ENCODE results near the gene SHISAL2B. TPM values are rescaled to one million over a fixed set of nuclear protein-coding genes. Genes with fewer than 3 reads are reported as not detected.
"Not testable (repeated sequence)": the region's sequence is repeated elsewhere in the genome, so short reads cannot be mapped to it uniquely, and the experiment has no call there.

The SHISAL2B gene
- polyA plus RNA-seq, 3 donors, result not detected

GRCh38 chr5:64655596-64655995, 34.7 kb upstream of the SHISAL2B start:
- no peaks in the 10 kb centered on the region for H3K36me3 Mint-ChIP-seq
- intact Hi-C loops (cut with micrococcal nuclease), result no loop called here
- H3K9me3 Mint-ChIP-seq, result peaks cover 8 to 24% (median 15%) of the 10 kb centered on the region in 7 donors
- H3K27ac Mint-ChIP-seq, result peak overlapping the region in 1 of 7 donors; percentile 15
- Histone ChIP-seq H3K9me3 (replicated peaks in 1 of 2; ENCODE audit: control insufficient read depth in 1 of 2, insufficient read depth in 1 of 2, low read length in 2 of 2) (peaks cover 0 to 8% of the 10 kb centered on the region in 2 donors), H3K27ac (ENCODE audit: low read depth in 1 of 2, low read length in 2 of 2) (no peak overlapping the region), H3K79me2 (ENCODE audit: insufficient read depth, low read length) (no peaks in the 10 kb centered on the region), H3K4me2 (replicated peaks; ENCODE audit: extremely low read depth, low read length, poor library complexity, severe bottlenecking) (no peak overlapping the region), H4K20me1 (ENCODE audit: insufficient read depth, low read length) (no peaks in the 10 kb centered on the region), H3K4me1 (ENCODE audit: control insufficient read depth in 1 of 2, insufficient read depth in 2 of 2, low read length in 2 of 2) (no peaks in the 10 kb centered on the region), H3K4me3 (replicated peaks in 1 of 3; ENCODE audit: low read depth in 2 of 3, low read length in 3 of 3) (no peak overlapping the region), H3K27me3 (ENCODE audit: control insufficient read depth in 2 of 2, insufficient read depth in 2 of 2, low read length in 2 of 2) (no peaks in the 10 kb centered on the region), H2AFZ (ENCODE audit: insufficient read depth, low read depth, low read length, poor library complexity, severe bottlenecking) (no peak overlapping the region), H3K36me3 (replicated peaks in 1 of 2; ENCODE audit: control insufficient read depth in 1 of 2, insufficient read depth in 2 of 2, low read length in 2 of 2) (no peaks in the 10 kb centered on the region), H3K9ac (ENCODE audit: insufficient read depth, low read length, poor library complexity, severe bottlenecking) (no peak overlapping the region)
- no peak for TF ChIP-seq CTCF (IDR thresholded peaks at IDR 0.05)
- H3K4me1 Mint-ChIP-seq, result no peaks in the 10 kb centered on the region
- no CpG with 5 or more reads among the region's 1 CpG for WGBS (ENCODE audit: insufficient coverage)
- H3K27me3 Mint-ChIP-seq (ENCODE audit: low read depth in 3 of 3), result peaks cover 0 to 2% (median 2%) of the 10 kb centered on the region in 3 donors
- H3K4me3 Mint-ChIP-seq, result no peak overlapping the region
- no peak for DNase-seq

DNA sequence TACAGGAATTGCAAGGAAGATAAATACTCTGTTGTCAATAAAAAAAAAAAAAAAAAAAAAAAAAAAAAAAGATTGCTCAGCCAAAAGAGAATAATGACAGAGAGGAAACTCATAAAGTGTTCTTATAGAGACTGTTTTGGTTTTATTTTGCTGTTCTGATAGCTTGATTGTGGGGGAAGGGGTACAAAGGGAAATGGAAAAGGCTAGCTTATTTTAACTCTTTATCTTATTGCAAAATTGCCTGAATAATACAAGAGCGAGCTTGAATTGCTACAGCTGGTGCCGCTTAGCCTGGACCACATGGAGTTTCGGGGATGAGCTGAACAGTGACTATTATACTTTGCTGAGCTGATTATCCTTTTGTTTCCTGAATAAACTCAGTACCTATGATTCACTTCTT, 31.0 kb upstream of the SHISAL2B start:
- H3K4me1 ChIP-seq (ENCODE audit: control insufficient read depth in 1 of 2, insufficient read depth in 2 of 2, low read length in 2 of 2), result no peaks in the 10 kb centered on the region
- TF ChIP-seq CTCF (IDR thresholded peaks at IDR 0.05), result no peak
- intact Hi-C loops (cut with micrococcal nuclease), result no loop called here
- no peak overlapping the region for H3K9ac ChIP-seq (ENCODE audit: insufficient read depth, low read length, poor library complexity, severe bottlenecking)
- H2AFZ ChIP-seq (ENCODE audit: insufficient read depth, low read depth, low read length, poor library complexity, severe bottlenecking), result no peak overlapping the region
- H3K4me2 ChIP-seq (replicated peaks; ENCODE audit: extremely low read depth, low read length, poor library complexity, severe bottlenecking), result no peak overlapping the region
- Mint-ChIP-seq H3K27me3 (ENCODE audit: low read depth in 3 of 3) (peaks cover 0 to 6% (median 3%) of the 10 kb centered on the region in 3 donors), H3K9me3 (peaks cover 5 to 15% (median 10%) of the 10 kb centered on the region in 7 donors), H3K4me3 (no peak overlapping the region), H3K36me3 (no peaks in the 10 kb centered on the region), H3K27ac (no peak overlapping the region), H3K4me1 (no peaks in the 10 kb centered on the region)
- WGBS (ENCODE audit: insufficient coverage), result no CpG with 5 or more reads among the region's 3 CpGs
- no peaks in the 10 kb centered on the region for H3K79me2 ChIP-seq (ENCODE audit: insufficient read depth, low read length)
- DNase-seq, result no peak
- peaks cover 0 to 3% of the 10 kb centered on the region in 2 donors for H3K9me3 ChIP-seq (replicated peaks in 1 of 2; ENCODE audit: control insufficient read depth in 1 of 2, insufficient read depth in 1 of 2, low read length in 2 of 2)
- no peak overlapping the region for H3K27ac ChIP-seq (ENCODE audit: low read depth in 1 of 2, low read length in 2 of 2)
- no peaks in the 10 kb centered on the region for H3K27me3 ChIP-seq (ENCODE audit: control insufficient read depth in 2 of 2, insufficient read depth in 2 of 2, low read length in 2 of 2)
- no peak overlapping the region for H3K4me3 ChIP-seq (replicated peaks in 1 of 3; ENCODE audit: low read depth in 2 of 3, low read length in 3 of 3)
- H3K36me3 ChIP-seq (replicated peaks in 1 of 2; ENCODE audit: control insufficient read depth in 1 of 2, insufficient read depth in 2 of 2, low read length in 2 of 2), result no peaks in the 10 kb centered on the region
- H4K20me1 ChIP-seq (ENCODE audit: insufficient read depth, low read length), result no peaks in the 10 kb centered on the region

DNA sequence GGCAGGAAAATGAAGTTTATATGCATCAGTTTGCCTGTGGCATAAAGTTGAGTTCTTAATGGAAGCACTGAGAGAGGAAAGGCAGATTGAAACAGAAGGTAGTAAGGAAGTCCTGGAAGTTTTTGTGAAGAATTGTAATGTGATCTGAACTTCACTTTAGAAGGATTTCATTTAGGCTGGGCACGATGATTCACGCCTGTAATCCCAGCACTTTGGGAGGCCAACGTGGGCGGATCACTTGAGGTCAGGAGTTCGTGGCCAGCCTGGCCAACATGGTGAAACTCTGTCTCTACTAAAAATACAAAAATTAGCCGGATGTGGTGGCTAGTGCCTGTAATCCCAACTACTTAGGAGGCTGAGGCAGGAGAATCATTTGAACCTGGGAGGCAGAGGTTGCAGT, 27.1 kb upstream of the SHISAL2B start:
- H4K20me1 ChIP-seq (ENCODE audit: insufficient read depth, low read length); H3K4me1 Mint-ChIP-seq; H3K9me3 Mint-ChIP-seq; DNase-seq; H3K27me3 ChIP-seq (ENCODE audit: control insufficient read depth in 2 of 2, insufficient read depth in 2 of 2, low read length in 2 of 2); H3K4me3 ChIP-seq (replicated peaks in 1 of 3; ENCODE audit: low read depth in 2 of 3, low read length in 3 of 3); H3K27ac ChIP-seq (ENCODE audit: low read depth in 1 of 2, low read length in 2 of 2); H3K36me3 Mint-ChIP-seq; H3K27me3 Mint-ChIP-seq (ENCODE audit: low read depth in 3 of 3); intact Hi-C loops (cut with micrococcal nuclease); H3K4me1 ChIP-seq (ENCODE audit: control insufficient read depth in 1 of 2, insufficient read depth in 2 of 2, low read length in 2 of 2); H3K9ac ChIP-seq (ENCODE audit: insufficient read depth, low read length, poor library complexity, severe bottlenecking); H3K4me3 Mint-ChIP-seq; H3K79me2 ChIP-seq (ENCODE audit: insufficient read depth, low read length); H3K4me2 ChIP-seq (replicated peaks; ENCODE audit: extremely low read depth, low read length, poor library complexity, severe bottlenecking); H2AFZ ChIP-seq (ENCODE audit: insufficient read depth, low read depth, low read length, poor library complexity, severe bottlenecking); H3K27ac Mint-ChIP-seq; H3K36me3 ChIP-seq (replicated peaks in 1 of 2; ENCODE audit: control insufficient read depth in 1 of 2, insufficient read depth in 2 of 2, low read length in 2 of 2); H3K9me3 ChIP-seq (replicated peaks in 1 of 2; ENCODE audit: control insufficient read depth in 1 of 2, insufficient read depth in 1 of 2, low read length in 2 of 2): not testable (repeated sequence)
- 100% methylated on average over 1 of the region's 6 CpGs for WGBS (ENCODE audit: insufficient coverage)
